C4-2B (cell line): ENCODE results near the gene PHKA2.
"Not testable (repeated sequence)": the region's sequence is repeated elsewhere in the genome, so short reads cannot be mapped to it uniquely, and the experiment has no call there.

ENCODE experiments used
- H3K27ac ChIP-seq: fragments of 450-650 bp; 2 replicates; pipeline ENCODE4 v1.5.1; 2017
- CTCF ChIP-seq: fragments of 450-650 bp; conservative IDR thresholded peaks from 2 replicates; pipeline ENCODE4 v1.5.1; 2017; ENCODE audit warnings: mild to moderate bottlenecking
- ZFX ChIP-seq: fragments of 450-650 bp; IDR thresholded peaks from 2 replicates; pipeline ENCODE4 v1.6.1; 2017

The PHKA2 gene

DNA sequence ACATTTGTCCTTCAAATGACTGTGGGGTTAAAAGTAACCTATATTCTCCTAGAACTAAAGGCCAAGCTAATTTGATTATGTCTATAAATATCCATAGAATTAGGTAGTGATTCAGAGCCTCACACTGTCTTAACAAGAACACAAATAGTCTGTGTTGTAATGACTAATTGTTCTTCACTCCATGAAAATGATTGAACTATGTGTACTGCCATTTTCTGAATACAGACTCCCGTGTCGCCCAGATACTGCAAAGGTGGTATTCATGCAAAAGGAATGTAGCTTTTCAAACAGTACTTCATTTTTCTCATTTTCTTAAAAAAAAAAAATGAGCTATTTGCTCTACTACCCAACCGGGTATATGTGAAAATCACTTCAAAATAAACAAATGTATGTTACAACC lies 11.3 kb upstream of the PHKA2 start:
- no peak overlapping the region for H3K27ac ChIP-seq
- TF ChIP-seq ZFX: no peak
- TF ChIP-seq CTCF: no peak

GRCh38 chrX:18994713-18995112 lies 10.8 kb upstream of the PHKA2 start:
- no peak for TF ChIP-seq CTCF
- no peak for TF ChIP-seq ZFX
- no peak overlapping the region for H3K27ac ChIP-seq

GRCh38 chrX:18992829-18993228 lies 8.9 kb upstream of the PHKA2 start:
- TF ChIP-seq CTCF (no peak), ZFX (no peak)
- no peak overlapping the region for H3K27ac ChIP-seq

DNA sequence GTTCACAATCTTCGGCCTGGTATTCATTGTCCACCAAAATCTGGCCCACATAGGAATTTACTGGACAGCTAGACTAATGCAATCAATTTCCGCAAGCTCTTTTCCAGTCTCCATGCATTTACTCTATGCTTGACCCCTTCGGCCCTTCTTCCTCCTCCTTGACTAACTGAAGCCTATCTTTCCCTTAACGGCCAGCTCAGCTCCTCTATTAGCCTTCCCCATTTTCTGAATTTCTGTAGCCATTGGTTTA lies 1.2 kb upstream of the PHKA2 start:
- H3K27ac ChIP-seq: peak overlapping the region; percentile 91
- TF ChIP-seq CTCF (no peak), ZFX (no peak)

GRCh38 chrX:18984381-18985185 lies 669 bp upstream of the PHKA2 start:
- TF ChIP-seq ZFX (0 out of 2 replicates have a peak, but pooled peaks have one; percentile 27), CTCF (peak; percentile 11; the same call in 1 of the 2 replicates)

DNA sequence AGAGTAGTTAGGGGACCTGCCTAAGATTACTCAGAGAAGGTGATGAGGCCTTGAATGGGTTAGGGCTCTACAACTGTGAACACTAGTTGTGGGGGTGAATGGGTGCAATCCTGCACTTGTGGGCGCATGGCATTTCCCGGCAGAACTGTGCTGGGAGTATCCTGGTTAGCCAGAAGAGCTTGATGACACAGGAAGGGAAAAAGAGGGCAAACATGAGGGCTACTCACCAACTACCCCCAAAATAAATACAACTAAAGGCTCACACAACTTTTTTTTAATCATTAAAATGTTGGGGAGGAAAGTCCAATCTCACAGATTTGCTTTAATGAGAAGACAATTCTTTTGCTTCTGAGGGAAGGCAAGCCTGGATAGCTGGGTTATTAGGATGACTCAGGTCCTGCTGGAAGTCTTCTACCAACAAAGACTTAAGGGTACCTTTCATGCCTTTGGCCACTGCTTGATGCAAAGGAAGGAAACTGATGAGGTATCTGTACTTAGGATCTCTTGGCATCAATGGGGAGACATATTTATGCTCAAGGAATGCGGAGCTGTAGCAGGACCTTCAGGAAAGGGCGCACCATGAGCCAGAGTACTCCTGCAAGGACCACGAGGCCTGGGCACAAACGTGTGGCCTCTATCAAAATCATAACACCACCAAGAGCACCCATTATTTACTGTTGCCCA lies 2.6 kb downstream of the PHKA2 start:
- H3K27ac ChIP-seq: no peak overlapping the region
- TF ChIP-seq CTCF (no peak), ZFX (no peak)

More at GRCh38 chrX:18984381-18985185, 669 bp upstream of the PHKA2 start:
- H3K27ac ChIP-seq: peak overlapping the region; percentile 91

DNA sequence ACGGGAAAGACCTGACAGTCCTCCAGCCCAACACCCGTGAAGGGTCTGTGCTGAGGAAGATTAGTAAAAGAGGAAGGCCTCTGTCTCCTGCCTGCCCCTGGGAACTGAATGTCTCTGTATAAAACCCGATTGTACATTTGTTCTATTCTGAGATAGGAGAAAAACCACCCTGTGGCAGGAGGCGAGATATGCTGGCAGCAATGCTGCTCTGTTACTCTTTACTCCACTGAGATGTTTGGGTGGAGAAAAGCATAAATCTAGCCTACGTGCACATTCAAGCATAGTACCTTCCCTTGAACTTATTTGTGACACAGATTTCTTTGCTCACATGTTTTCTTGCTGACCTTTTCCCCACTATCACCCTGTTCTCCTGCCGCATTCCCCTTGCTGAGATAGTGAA lies 3.7 kb downstream of the PHKA2 start:
- not testable (repeated sequence) for H3K27ac ChIP-seq

- TF ChIP-seq ZFX (no peak), CTCF (no peak)
- H3K27ac ChIP-seq: no peak overlapping the region
Measured at GRCh38 chrX:18974993-18975392, 8.9 kb downstream of the PHKA2 start.
